GM19043 (cell line): Measurements from ENCODE around the gene CLTA.

Experiments
- ATAC-seq: cut with Tn5 transposase; IDR thresholded peaks from one replicate; pipeline ENCODE4 v1.9.1; 2021; ENCODE audit warnings: low read depth; ENCODE audit not compliant: unreplicated experiment

CLTA gene, protein sequence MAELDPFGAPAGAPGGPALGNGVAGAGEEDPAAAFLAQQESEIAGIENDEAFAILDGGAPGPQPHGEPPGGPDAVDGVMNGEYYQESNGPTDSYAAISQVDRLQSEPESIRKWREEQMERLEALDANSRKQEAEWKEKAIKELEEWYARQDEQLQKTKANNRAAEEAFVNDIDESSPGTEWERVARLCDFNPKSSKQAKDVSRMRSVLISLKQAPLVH

DNA sequence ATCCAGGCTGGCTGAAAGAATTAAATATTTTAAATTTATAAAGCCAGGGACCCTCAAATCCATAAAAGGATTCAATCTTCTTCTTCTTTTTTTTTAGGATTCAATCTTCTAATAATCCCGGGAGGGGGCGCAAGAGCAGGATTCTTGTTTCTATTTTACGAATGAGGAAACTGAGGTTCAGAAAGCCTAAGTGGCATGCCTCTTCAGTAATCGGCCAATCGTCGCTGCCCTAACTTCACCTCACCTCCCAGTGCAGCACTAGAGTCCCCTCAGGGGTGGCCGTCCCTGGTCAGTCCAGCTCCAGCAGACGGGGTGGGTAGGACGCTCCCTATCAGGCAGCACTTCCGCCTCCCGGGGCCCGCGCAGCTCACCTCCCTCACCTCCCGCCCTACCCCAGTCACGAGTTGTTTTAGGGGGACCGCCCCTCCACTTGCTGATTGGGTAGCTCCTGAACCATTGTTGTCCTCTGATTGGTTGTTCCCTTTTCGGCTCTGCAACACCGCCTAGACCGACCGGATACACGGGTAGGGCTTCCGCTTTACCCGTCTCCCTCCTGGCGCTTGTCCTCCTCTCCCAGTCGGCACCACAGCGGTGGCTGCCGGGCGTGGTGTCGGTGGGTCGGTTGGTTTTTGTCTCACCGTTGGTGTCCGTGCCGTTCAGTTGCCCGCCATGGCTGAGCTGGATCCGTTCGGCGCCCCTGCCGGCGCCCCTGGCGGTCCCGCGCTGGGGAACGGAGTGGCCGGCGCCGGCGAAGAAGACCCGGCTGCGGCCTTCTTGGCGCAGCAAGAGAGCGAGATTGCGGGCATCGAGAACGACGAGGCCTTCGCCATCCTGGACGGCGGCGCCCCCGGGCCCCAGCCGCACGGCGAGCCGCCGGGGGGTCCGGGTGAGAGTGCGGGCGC is at the start of gene CLTA:
Gene CLTA, plus strand, starts transcription at position 534 of the 902 bp plus-strand sequence. Its CDS starts 136 bp downstream, at position 670.
- ATAC-seq, result peak; percentile 97

DNA sequence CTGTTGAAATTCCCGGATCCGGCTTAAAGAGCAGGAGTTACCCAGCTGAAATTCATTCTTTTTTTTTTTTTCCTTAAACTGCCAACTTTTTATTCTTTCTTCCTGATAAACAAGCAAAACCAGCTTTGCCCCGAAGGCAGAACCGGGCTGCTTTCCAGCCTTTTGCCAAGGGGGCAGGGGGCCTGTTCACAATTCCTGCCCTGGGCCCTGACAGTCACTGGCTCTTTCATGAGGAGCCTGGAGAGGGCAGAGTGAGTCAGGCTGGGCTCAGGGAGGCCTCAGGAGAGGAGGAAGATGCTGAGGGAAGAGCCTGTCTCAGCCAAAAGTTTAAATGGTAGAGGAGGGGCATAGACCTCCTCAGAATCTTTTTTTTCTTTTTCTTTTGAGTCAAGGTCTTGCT is 49.4 kb upstream of the CLTA start:
- no peak for ATAC-seq

DNA sequence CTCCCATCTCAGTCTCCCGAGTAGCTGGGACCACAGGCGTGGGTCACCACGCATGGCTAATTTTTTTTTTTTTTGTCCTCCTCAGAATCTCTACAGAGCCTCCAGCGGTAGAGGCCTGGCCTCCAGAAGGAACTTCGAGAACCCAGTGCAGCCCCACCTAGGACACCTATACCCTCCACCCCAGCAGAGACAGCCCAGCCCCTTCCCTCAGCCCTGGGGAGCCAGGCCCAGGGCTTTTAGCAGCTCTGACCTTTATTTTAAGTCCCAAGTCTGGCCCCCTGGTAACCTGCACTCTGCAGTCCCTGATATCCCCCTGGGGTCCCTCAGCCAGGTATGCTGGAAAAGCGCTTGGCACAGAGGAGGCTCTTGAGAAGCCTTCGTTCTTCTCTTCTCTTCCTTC is 49.0 kb upstream of the CLTA start:
- ATAC-seq, result no peak

DNA sequence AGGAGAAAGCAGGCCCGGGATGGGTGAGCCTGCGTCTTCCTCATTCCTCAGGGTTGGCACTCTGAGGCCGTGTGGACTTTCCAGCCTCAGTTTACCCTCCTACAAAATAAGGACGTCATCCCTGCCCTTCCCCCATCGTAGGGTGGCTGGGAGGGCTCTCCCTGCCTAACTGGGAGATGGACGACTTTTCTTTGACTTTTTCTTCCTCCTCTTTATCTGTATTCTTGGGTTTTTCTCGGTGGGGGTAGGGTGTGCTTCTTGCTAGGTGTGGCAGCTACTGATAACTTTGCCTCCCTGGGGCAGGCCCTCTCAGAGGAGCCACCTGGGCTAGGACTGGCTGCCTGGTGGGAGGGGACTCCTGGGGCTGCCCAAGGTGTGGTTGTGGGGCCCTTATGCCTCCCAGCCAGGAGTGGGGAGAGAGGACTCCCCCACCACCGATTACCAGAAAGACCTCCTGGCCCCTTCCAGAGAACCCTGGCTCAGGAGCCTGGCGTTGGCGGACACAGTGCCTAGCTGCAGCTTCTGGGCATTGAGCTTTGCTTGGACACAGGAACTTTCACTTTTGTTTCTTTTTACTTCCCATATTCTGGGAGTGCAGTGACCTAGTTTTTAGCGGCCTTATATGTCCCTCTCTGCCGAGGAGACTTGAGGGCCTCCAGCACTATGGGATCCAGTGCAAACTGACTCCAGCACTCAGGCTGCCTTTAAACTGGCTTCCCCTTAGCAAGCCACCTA is 48.0 kb upstream of the CLTA start:
- ATAC-seq, result no peak

DNA sequence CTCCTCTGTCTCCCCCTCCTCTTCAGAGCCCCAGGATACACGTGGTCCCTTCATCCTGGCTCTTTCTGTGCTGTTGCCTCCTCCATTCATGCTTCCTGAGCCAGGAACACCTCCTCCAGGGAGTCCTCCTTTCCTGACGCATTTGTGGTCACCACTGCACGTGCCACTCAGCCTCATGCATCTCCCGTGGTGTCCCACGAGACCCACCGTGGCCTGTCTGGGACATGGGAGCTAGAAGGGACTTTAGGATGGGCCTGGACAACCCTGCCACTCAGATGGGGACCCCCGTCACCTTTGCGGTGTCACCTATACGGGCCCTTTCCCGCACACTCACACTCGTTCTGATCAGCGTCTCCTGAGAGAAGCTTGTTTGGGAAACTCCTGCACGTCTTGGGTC is 47.5 kb upstream of the CLTA start:
- ATAC-seq, result no peak

DNA sequence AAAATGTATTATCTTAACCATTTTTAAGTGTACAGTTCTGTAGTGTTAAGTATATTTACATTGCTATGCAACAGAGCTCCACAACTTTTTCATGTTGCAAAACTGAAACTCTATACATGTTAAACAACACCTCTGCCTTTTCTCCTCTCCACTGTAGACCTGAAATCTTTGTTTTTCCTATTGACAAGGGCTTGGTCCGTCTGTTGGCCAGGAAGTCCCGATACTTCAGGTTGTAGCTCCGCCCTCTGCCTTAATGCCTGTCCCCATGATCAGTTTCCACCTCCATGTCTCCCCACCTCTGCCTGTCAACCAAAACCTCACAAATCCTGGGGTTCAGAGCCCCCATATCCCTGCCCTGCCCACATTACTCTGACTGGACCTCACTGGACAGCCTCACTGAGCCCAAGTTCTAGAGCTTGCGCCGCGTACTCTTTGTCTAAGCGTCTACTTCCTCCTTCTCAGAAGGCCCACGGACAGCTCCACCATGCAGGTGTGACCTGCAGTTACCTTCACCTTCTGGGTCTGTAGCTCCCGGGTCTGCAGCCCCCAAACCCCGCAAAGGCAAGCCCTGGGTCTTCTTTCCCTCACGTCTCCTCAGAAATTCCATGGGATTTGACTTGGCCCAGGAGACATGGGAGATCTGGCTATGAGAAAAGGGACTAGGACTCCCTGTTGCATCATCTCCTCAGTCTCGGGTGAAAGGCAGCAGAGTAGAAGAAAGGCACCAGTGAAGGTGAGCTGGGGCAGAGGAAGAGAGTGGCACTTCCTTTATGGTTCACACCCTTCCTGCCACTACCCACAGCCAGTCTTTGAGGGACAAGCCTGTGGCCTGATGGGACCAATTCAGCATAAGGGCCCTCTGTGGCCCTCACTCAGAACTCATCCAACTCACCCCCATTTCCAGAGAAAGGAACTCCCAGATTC is 46.1 kb upstream of the CLTA start:
- no peak for ATAC-seq

DNA sequence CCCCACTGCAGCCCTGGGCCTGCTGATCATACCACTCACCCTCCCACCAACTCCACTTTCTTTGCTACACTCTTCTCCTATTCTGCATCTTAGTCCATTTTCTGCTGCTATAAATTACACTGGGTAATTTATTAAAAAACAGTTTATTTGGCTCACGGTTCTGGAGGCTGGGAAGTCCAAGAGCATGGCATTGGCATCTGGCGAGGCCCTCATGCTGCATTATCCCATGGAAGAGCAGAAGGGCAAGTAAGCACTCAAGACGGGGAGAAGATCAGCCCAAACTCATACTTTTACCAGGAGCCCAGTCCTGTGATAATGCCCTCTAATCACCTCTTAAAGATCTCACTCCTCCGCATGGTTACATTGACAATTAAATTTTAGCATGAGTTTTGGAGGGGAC is 44.8 kb upstream of the CLTA start:
- no peak for ATAC-seq

DNA sequence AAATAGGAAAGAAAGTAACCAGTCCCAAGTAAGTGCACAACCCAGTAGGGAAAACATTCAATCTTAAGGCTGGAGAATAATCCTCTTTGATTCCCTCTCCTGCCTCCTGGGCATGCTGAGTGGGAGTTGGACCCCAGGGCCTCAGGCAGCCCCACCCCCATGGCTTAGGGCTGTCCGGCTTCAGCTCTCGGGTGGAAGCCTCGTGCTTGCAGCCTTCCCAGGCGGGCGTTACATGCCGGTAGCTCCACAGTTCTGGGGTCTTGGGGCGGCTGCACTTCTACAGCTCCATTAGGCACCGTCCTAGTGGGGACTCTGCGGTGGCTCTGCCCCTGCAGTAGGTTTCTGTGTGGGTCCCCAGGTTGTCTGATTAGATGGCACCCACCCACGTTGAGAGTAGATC is 44.1 kb upstream of the CLTA start:
- no peak for ATAC-seq

DNA sequence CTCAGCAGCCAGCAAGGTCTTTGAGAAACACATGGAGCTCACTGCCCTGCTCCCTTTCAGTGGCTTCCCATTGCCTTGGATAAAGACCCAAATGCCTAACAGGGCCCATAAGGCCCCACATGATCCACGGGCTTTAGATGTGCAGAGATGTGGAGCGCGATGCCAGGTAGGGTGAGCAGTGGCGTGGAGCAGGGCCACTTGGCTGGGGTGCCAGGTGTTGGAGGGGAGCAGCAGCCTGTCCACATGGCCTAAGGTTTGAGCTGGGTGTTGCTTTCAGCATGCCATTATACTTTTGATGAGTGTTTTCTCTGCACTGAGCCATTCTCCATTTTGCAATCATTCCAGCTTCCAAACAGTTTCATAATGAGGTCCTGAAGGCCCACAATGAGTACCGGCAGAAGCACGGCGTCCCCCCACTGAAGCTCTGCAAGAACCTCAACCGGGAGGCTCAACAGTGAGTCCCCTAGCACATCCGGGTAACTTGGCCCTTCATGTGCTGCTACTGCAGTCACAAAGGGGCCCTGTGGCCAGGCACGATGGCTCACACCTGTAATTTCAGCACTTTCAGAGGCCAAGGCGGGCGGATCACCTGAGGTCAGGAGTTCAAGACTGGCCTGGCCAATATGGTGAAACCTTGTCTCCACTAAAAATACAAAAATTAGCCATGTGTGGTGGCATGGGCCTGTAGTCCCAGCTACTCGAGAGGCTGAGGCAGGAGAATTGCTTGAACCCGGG is 43.1 kb upstream of the CLTA start:
- ATAC-seq, result no peak

DNA sequence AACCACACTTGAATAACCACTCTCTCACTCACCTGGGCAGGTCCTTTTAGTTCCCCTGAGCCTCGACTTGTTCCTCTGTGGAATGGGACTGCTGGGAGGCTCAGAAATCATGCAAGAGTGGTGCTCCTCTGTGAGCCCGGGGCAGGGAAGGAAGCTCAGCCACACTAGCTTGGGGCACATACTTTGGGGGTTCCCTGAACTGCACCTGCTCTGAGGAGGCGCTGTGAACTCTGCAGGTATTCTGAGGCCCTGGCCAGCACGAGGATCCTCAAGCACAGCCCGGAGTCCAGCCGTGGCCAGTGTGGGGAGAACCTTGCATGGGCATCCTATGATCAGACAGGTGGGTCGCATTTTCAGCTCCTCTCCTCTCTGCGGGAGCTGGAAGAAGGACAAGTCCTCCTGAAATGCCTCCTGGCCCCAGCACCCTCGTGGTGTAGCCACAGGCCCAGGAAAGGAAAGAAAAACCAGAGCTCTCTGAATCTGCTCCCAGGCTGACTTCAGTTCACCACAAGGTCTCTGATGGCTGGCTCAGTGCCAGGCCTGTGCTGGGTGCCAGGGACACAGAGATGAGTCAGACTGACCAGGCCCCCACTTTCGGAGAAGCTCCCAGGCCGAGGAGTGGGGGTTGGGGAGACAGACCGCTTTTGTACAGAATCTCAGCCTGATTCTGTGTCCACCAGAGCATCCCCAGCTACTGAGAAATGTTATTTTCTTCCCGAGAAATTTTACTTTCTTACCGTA is 42.2 kb upstream of the CLTA start:
- no peak for ATAC-seq

DNA sequence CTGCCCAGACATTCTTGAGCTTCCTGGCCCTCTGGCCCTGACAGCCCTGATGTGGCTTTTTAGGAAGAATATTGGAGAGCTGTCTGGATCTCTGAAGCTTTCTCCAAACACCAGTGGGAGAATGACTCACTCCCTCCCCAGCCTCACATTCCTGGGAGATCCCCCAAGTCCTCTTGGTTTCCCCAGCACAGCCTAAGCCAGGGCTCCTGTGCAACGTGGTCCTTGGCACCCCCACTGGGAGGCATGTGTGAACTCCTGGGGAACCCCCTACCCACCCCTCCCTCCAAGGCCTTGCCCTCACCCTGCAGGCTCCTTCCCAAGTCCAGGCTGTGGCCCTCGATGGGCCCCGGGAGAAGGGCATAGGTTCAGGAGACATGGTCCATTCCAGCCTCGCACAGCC is 41.5 kb upstream of the CLTA start:
- ATAC-seq, result no peak

DNA sequence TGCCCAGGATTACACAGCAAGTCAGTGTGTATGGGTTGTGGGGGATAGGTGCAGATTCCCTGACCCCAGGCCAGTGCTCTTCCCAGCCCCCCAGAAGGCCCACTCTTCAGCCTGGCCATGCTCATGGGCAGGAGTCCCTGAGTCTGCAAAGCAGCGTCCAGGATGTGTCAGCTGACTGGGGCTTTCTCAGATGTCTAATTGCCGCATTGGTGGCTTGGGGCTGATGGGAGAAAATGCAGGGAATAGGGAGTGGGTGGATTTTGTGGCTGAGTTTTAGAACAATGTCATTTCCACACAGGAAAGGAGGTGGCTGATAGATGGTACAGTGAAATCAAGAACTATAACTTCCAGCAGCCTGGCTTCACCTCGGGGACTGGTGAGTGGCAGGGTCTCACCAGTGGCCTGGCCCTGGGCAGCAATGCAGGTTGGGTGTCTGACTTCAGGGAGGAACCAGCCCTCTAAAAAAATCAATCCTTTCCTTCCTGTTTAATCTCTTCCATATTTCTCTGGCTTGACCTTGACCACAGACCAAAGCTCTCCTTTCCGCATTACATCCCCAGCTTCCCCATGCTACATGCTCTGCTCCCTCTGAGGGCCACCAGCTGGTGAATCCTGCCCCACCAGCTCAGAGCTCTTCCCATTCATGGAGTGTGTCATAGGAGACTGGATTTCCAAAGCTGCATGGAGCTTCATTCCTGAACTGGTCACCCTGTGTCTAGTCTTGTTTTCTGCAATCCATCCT is 40.0 kb upstream of the CLTA start:
- no peak for ATAC-seq

DNA sequence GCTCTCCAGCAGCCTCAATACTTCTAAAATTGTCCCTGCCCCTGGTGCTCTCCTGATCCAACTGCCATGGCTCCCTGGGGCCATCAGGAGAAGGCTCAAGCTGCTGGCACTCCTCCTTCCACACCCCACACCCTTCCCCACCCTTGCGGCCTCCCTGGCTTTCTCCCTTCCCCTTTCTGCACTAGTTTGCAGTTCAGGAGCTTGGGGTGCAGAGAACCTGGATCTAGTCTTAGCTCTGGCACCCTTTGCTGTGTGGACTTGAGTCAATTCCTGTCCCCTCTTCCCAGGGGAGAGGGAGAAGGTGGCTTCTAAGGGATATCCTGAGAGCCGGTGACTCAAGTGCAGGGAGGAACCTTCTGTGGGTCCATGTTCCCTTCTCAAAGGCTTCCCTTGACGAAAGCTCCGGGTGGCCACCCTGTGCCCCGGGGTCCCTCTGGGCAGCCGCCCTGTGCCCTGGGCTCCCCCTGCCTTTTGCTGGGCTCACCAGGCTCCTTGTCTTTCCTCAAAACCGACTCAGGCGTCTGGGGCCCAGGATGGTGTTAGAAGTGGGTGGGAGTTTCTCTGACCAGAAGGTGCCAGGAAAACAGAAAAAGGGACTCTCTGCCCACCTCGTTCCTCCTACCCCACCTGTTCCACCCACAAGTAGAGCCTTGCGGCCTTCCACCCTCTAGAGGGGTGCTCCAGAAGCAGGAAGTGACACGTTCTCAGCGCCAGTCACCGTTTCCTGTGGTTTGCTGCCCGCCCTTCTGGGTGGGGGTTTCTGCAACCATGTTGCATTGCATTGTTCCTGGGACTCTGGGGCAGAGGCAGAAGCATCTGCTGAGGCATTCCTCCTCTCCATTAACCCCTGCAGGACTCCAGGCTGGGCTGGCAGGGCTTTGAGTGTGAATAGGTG is 39.2 kb upstream of the CLTA start:
- peak; percentile 80 for ATAC-seq

DNA sequence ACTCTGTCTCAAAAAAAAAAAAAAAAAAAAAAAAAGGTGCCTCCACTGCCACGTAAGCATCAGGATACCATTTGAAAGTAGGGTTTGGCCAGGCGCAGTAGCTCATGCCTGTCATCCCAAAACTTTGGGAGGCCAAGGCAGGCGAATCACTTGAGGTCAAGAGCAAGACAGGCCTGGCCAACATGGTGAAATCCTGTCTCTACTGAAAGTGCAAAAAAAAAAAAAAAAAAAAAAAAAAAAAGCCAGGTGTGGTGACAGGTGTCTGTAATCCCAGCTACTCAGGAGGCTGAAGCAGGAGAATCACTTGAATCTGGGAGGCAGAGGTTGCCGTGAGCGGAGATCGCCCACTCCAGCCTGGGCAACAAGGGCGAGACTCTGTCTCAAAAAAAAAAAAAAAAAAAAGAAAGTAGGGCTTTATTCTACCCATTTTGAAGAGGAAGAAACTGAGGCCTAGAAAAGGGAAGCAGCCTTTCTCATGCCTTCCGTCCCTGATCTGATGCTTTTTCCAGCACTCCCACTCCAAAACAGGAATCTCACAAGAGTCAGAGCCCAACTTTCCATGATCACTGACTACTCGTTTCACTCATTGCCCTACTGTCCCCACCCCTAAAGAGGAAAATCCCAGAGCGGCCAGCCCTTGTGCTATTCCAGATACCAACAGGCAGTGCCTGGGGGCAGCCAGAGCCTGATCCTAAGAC is 37.8 kb upstream of the CLTA start:
- no peak for ATAC-seq

DNA sequence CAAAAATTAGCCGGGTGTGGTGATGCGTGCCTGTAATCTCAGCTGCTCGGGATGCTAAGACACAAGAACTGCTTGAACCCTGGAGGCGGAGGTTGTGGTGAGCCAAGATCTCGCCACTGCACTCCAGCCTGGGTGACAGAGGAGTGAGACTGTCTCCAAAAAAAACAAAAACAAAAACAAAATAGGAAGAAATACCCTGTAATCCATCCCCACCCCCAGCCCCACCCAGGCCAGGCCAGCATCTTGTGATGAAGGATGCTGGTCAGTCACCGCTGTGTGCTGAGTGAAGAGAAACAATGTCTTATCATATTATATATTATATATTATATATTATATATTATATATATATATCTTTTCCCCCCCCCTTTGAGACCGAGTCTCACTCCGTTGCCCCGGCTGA is 37.0 kb upstream of the CLTA start:
- ATAC-seq, result no peak

DNA sequence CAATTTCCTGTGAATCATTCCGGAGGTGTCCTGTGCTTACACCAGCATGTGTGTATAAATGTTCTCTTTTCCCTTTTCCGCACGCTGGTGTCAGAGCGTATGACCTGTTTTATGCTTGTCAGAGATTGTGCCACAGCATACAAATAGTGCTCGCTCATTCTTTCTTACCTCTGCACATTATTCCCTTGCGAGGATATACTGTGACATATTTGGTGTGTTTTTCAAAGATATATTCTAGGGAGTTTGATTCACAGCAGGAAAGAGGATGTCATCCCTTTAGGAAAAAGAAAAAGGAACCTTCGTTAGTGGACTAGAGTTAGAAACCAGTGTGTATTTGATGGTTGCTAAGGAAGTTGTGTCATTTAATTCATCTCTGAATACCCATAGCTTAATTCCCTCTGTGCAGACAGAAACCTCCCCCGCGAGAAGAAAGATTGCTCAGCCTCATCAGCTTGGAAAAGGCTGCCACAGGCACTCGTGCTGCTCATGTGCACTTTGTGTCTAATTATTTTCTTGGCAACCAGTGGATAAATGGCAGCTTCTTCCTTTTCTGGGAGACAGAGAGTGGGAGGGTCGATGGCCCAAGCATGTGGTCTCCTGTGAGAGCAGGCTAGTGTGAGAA is 36.3 kb upstream of the CLTA start:
- no peak for ATAC-seq
